DND-41 (cell line): ENCODE data around the gene PDE7B.

Experiments
- ATAC-seq: fragments of 200-7000 bp; cut with Tn5 transposase; 3 replicates; pipeline ENCODE4 v1.9.1; 2021; ENCODE audit warnings: low read depth; ENCODE audit not compliant: insufficient read depth
- DNase-seq: peaks from one replicate; pipeline ENCODE4 v3.0.0-alpha.2; 2020
- H2AFZ ChIP-seq: 2 replicates; pipeline ENCODE4 v1.6.0; 2012; ENCODE audit warnings: low read depth, low read length
- H3K27ac ChIP-seq: 2 replicates; pipeline ENCODE4 v1.5.1; 2012; ENCODE audit warnings: low read length, inconsistent platforms
- H3K27me3 ChIP-seq: fragments of 200-600 bp; sonication (generic); 2 replicates; pipeline ENCODE4 v1.6.0; 2012; ENCODE audit warnings: low read length, mild to moderate bottlenecking, inconsistent platforms; ENCODE audit not compliant: insufficient read depth, poor library complexity
- H3K36me3 ChIP-seq: 2 replicates; pipeline ENCODE4 v1.5.1; 2012; ENCODE audit warnings: low read length, inconsistent platforms; ENCODE audit not compliant: insufficient read depth
- H3K4me1 ChIP-seq: 2 replicates; pipeline ENCODE4 v1.5.1; 2012; ENCODE audit warnings: mild to moderate bottlenecking, low read length; ENCODE audit not compliant: insufficient read depth
- H3K4me2 ChIP-seq: 2 replicates; pipeline ENCODE4 v1.6.0; 2012; ENCODE audit warnings: mild to moderate bottlenecking, moderate library complexity, low read length, inconsistent platforms; ENCODE audit not compliant: insufficient read depth
- H3K4me3 ChIP-seq, 2 experiments: fragments of 200-600 bp in 1 of 2; shearing (Covaris generic) in 1 of 2; 2 replicates each; pipeline ENCODE4 v1.5.1; 2012 to 2016; ENCODE audit warnings: inconsistent platforms in 2 of 2, low read length in 2 of 2, mild to moderate bottlenecking in 2 of 2, low read depth in 1 of 2, moderate library complexity in 1 of 2
- H3K79me2 ChIP-seq: 2 replicates; pipeline ENCODE4 v1.6.0; 2012; ENCODE audit warnings: low read length, inconsistent platforms; ENCODE audit not compliant: insufficient read depth
- H3K9ac ChIP-seq: 2 replicates; pipeline ENCODE4 v1.6.0; 2012; ENCODE audit warnings: low read depth, mild to moderate bottlenecking, inconsistent platforms, low read length, moderate library complexity
- H3K9me3 ChIP-seq: 2 replicates; pipeline ENCODE4 v1.5.1; 2012; ENCODE audit warnings: low read length, moderate library complexity, mild to moderate bottlenecking, inconsistent platforms; ENCODE audit not compliant: insufficient read depth, severe bottlenecking
- H4K20me1 ChIP-seq: 2 replicates; pipeline ENCODE4 v1.6.0; 2012; ENCODE audit warnings: low read length; ENCODE audit not compliant: insufficient read depth
- EZH2 ChIP-seq: IDR thresholded peaks from 3 replicates; pipeline ENCODE4 v1.6.1; 2012; ENCODE audit warnings: borderline replicate concordance, low read depth, mild to moderate bottlenecking, moderate library complexity, low read length, inconsistent platforms; ENCODE audit not compliant: severe bottlenecking
- TF ChIP-seq, protein P1 (sequence below): IDR thresholded peaks from 2 replicates; pipeline ENCODE4 v1.5.1; 2012; ENCODE audit warnings: borderline replicate concordance, low read length, moderate library complexity, mild to moderate bottlenecking; ENCODE audit not compliant: poor library complexity, severe bottlenecking; ENCODE audit errors: extremely low read depth

PDE7B gene

DNA sequence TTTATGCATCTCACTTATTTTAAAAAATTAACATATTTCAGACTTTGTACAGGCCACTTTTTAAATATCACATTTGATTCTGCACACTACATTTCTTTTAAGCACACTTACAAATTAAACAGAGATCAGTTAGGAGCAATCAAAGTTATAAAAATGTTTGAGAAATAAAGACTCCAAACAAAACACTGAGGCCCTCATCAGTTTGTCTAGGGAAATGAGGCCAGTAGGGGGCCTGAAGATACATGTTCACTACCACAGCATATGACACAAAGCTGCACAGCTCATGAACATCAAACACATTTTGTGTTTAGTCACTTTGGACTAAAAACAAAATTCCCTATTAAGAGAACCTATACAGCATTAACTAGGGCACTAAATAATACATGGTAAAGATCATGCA lies 180.5 kb downstream of the PDE7B start:
- TF ChIP-seq, protein P1, sequence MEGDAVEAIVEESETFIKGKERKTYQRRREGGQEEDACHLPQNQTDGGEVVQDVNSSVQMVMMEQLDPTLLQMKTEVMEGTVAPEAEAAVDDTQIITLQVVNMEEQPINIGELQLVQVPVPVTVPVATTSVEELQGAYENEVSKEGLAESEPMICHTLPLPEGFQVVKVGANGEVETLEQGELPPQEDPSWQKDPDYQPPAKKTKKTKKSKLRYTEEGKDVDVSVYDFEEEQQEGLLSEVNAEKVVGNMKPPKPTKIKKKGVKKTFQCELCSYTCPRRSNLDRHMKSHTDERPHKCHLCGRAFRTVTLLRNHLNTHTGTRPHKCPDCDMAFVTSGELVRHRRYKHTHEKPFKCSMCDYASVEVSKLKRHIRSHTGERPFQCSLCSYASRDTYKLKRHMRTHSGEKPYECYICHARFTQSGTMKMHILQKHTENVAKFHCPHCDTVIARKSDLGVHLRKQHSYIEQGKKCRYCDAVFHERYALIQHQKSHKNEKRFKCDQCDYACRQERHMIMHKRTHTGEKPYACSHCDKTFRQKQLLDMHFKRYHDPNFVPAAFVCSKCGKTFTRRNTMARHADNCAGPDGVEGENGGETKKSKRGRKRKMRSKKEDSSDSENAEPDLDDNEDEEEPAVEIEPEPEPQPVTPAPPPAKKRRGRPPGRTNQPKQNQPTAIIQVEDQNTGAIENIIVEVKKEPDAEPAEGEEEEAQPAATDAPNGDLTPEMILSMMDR: peak; percentile 42
- no peak for TF ChIP-seq EZH2
- H3K27ac ChIP-seq: no peak overlapping the region
- H3K9ac ChIP-seq: no peak overlapping the region
- no peak overlapping the region for H3K4me3 ChIP-seq
- no peaks in the 10 kb centered on the region for H3K4me1 ChIP-seq
- H3K79me2 ChIP-seq: no peaks in the 10 kb centered on the region
- ATAC-seq (peak; percentile 44; the same call in 1 of the 3 replicates), DNase-seq (no peak)
- H3K4me2 ChIP-seq: no peak overlapping the region
- no peaks in the 10 kb centered on the region for H3K9me3 ChIP-seq
- no peaks in the 10 kb centered on the region for H4K20me1 ChIP-seq
- H2AFZ ChIP-seq: no peak overlapping the region
- peaks cover 21% of the 10 kb centered on the region for H3K27me3 ChIP-seq
- no peaks in the 10 kb centered on the region for H3K36me3 ChIP-seq

DNA sequence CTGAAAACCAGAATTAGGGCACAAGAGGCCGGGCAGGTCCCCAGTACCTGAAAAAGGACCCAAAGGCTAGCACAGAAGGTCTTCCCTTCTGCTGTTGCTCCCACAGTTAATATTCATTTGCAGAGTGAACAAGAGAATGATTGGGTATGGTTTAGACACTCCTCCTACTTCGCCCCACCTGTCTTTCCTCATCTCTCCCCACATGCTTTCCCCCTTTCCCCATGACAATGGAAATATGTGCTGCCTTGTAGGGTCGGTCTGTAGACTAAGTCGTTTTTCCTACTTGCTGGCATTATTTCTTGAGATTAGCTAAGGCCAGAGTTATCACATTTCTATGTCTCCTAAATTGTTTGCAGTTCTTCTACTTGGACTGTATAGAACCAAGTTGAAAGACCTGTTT lies 181.9 kb downstream of the PDE7B start:
- no peak overlapping the region for H3K27ac ChIP-seq
- DNase-seq (no peak), ATAC-seq (no peak)
- no peak overlapping the region for H3K9ac ChIP-seq
- H2AFZ ChIP-seq: no peak overlapping the region
- no peak overlapping the region for H3K4me3 ChIP-seq
- no peaks in the 10 kb centered on the region for H4K20me1 ChIP-seq
- no peaks in the 10 kb centered on the region for H3K79me2 ChIP-seq
- H3K9me3 ChIP-seq: no peaks in the 10 kb centered on the region
- no peaks in the 10 kb centered on the region for H3K36me3 ChIP-seq
- TF ChIP-seq, protein P1: no peak
- TF ChIP-seq EZH2: no peak
- H3K4me2 ChIP-seq: no peak overlapping the region
- peaks cover 23% of the 10 kb centered on the region for H3K27me3 ChIP-seq
- no peaks in the 10 kb centered on the region for H3K4me1 ChIP-seq

DNA sequence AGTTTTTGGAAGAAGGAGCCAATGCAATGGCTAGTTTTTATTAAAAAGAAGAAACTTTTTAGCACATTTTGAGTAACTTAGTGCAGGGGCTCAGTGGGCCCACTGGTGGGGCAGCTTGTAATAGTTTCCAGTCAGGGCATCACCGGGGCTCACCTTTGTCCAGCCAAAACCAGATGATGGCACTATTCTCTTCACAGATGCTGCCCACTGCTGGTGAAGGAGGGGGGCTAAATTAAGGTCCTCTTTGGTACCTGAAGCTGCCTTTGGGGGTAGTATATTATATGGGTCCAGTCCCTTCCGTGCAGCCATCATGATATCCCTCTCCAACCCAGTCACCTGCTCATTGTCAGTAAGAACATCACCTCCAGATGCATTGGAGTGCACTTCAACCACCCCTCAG lies 182.9 kb downstream of the PDE7B start:
- Histone ChIP-seq H3K9ac (no peak overlapping the region), H3K36me3 (no peaks in the 10 kb centered on the region), H3K79me2 (no peaks in the 10 kb centered on the region), H3K4me1 (no peaks in the 10 kb centered on the region), H4K20me1 (no peaks in the 10 kb centered on the region), H3K4me2 (no peak overlapping the region), H3K27ac (no peak overlapping the region), H3K9me3 (no peaks in the 10 kb centered on the region), H2AFZ (no peak overlapping the region), H3K4me3 (no peak overlapping the region), H3K27me3 (peaks cover 19% of the 10 kb centered on the region)
- TF ChIP-seq, protein P1: peak; percentile 6
- no peak for TF ChIP-seq EZH2
- DNase-seq: no peak
- no peak for ATAC-seq

DNA sequence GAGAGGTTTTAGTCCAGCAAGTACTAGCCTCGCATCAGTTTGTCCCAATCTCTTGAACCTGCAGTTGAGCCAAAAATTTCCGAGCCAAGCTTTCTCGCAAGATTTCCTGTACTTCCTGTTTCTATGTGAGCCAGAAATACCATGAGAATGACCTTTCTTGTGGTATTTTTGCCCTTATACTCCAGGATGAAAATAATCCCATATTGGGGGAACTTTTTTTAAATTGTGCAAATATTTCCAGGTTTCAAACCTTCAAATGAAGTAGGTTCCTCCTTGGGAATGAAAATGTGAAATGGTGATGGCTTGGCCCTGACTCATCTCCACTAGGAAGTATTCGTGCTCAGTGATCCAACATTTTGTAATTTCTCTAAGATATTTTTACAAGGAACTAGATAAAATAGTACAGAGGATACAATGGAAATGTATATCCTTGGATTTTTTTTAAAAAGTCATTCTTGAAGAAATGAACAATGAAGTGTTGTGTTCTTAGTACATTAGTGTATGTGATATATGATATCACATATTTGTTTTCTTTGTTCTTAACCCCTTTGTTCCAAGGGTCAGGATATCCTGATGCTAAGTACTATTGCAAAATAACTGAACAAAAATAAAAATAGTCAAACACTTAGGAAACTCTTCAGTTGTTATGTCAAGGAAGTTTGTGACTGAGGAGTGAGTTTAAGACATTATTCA lies 184.0 kb downstream of the PDE7B start:
- Histone ChIP-seq H3K4me3 (no peak overlapping the region), H4K20me1 (no peaks in the 10 kb centered on the region), H3K9ac (no peak overlapping the region), H3K27me3 (peaks cover 19% of the 10 kb centered on the region), H2AFZ (no peak overlapping the region), H3K9me3 (no peaks in the 10 kb centered on the region), H3K79me2 (no peaks in the 10 kb centered on the region), H3K4me2 (no peak overlapping the region), H3K4me1 (no peaks in the 10 kb centered on the region), H3K27ac (no peak overlapping the region), H3K36me3 (no peaks in the 10 kb centered on the region)
- no peak for ATAC-seq
- DNase-seq: no peak
- no peak for TF ChIP-seq EZH2
- TF ChIP-seq, protein P1: no peak
